Transverse colon (tissue), 4 donors: ENCODE results near the gene EML5.

Source experiments
- POLR2A ChIP-seq: fragments of 450-650 bp; IDR thresholded peaks from one replicate; pipeline ENCODE4 v1.6.1; 2016; ENCODE audit warnings: antibody characterized with exemption, mild to moderate bottlenecking, moderate library complexity
- POLR2AphosphoS5 ChIP-seq, 3 donors: sonication (generic); formaldehyde crosslinking; IDR thresholded peaks; one replicate each; pipeline ENCODE4 v1.6.1; 2016; ENCODE audit warnings: antibody characterized with exemption in 3 of 3
- TF ChIP-seq, protein P1 (sequence below), 5 experiments: fragments of 200-600 bp in 3 of 5; fragments of 450-650 bp in 2 of 5; sonication (generic) in 3 of 5; IDR thresholded peaks; 1 replicate in 2 of 5; 2 replicates in 3 of 5; pipeline ENCODE4 v1.5.1; 2016 to 2017; ENCODE audit warnings: antibody characterized with exemption in 5 of 5, inconsistent platforms in 3 of 5, mild to moderate bottlenecking in 2 of 5, moderate library complexity in 1 of 5

DNA sequence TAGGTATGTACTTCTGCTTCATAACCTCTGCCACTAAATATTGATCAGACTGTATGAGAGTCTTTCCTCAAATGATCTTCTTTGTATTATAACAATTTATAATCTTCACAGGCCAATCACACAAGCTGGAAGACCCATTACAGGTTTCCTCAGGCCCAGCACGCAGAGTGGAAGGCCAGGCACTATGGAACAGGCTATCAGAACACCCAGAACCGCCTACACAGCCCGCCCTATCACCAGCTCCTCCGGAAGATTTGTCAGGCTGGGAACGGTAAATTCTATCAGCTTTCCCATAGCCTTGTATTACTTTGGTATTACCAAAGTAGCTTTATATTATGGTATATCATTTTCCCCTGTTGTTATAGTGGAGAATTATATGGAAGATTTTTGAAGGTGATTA, 48.2 kb upstream of the EML5 start:
- TF ChIP-seq, protein P1, sequence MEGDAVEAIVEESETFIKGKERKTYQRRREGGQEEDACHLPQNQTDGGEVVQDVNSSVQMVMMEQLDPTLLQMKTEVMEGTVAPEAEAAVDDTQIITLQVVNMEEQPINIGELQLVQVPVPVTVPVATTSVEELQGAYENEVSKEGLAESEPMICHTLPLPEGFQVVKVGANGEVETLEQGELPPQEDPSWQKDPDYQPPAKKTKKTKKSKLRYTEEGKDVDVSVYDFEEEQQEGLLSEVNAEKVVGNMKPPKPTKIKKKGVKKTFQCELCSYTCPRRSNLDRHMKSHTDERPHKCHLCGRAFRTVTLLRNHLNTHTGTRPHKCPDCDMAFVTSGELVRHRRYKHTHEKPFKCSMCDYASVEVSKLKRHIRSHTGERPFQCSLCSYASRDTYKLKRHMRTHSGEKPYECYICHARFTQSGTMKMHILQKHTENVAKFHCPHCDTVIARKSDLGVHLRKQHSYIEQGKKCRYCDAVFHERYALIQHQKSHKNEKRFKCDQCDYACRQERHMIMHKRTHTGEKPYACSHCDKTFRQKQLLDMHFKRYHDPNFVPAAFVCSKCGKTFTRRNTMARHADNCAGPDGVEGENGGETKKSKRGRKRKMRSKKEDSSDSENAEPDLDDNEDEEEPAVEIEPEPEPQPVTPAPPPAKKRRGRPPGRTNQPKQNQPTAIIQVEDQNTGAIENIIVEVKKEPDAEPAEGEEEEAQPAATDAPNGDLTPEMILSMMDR (IDR thresholded peaks at IDR 0.05): no peak
- TF ChIP-seq POLR2AphosphoS5 (IDR thresholded peaks at IDR 0.05) (no peak), POLR2A (no peak)
